Stimulated activated CD8-positive, alpha-beta memory T cell treated with anti-CD3 and anti-CD28 coated beads, Interleukin-4, amount 100 ng/mL, for 48 hours (primary cell): ENCODE results near the gene COX6B2.

Experiments used
- DNase-seq: peaks from one replicate; pipeline ENCODE4 v3.0.0-alpha.2; 2020

Gene COX6B2

DNA sequence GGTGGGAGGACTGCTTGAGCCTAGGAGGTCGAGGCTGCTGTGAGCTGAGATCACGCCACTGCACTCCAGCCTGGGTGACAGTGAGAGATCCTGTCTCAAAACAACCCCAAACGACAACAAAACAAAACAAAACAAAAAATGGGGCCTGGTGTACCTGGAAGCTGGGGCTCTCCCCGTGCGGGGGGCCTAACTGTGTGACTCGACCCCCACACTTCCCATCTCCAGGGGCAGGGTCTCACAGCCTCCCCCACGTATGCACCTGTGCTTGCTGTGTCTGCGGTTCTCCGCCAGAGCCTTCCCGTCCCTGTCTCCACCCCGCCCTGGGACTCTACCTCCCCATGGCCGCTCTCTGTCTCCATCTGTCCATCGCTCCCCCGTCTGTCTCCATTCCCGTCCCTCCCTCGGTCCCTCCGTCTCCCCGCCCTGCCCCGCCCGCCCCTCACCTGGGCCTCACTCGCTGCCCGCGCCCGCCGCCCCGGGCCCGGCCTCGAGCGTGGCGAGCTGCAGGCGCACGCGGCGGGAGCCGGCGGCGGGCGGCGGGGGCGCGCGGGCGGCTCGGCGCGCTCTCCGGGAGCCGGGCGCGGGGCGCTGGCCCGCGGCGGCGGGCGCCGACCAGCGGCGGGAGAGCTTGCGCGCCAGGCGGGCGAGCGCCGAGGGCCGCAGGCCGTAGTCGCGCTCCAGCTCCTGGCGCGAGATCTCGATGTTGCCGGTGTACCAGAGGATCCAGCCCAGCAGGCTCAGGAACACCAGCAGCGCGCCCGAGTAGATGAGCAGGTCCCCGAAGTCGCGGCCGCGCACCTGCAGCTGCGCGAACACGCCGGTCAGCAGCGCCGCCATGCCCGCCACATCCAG lies 29.0 kb upstream of the COX6B2 start:
- DNase-seq: peak; percentile 72

DNA sequence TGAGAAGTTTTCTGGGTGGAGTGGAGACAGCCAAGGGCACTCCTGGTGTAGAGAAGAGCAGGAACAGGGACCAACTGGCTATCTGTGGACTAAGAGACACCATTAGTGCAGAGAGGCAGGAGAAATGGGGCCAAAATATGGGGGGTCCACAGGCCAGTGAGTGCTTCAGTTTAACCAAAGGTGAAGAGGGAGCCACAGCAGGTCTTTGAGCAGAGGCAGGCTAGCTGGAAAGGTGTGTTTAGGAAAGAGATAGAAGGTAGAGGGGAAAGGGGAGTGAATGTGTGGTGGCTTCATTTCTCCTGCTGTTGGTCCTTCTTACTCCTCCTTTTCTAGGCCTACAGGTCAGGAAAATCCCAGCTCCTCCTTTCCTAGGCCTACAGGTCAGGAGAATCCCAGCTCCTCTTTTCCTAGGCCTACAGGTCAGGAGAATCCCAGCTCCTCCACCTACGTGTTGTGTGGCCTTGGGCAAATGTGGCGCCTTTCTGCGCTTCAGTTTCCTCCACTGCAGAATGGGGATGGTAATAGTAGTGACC lies 28.1 kb upstream of the COX6B2 start:
- DNase-seq: no peak

DNA sequence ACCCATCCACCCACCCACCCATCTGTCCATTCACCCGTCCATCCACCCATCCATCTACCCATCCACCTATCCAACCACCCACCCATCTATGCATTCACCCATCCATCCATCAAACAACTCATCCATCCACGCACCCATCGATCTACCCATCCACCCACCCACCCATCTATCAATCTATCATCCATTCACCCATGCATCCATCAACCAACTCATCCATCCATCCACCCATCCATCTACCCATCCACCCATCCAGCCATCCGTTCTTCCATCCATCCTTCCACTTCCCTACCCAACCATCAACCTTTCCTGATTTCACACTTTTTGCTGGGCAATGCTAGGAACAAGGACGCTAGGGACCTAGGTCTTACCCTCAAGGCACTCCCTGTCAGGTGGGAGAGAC lies 27.5 kb upstream of the COX6B2 start:
- no peak for DNase-seq

DNA sequence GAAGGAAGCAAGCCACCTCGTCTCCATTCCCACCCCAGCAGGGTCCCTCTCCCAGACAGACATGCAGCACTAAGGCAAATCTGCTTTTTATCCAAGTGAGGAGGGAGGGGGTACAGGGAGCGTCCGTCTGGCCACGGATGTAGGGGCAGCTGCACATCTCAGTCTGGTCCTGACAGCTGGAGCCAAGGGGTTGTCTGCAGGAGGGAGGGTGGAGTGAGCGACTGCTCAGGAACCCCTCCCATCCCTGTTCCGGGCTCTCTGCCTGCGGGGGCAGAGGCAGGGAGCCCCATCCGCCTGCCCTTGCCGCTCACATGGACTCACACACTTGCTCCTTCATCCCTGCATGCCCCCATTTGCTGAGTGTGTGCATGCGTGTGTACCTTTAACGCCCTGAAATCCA lies 24.7 kb upstream of the COX6B2 start:
- DNase-seq: no peak

DNA sequence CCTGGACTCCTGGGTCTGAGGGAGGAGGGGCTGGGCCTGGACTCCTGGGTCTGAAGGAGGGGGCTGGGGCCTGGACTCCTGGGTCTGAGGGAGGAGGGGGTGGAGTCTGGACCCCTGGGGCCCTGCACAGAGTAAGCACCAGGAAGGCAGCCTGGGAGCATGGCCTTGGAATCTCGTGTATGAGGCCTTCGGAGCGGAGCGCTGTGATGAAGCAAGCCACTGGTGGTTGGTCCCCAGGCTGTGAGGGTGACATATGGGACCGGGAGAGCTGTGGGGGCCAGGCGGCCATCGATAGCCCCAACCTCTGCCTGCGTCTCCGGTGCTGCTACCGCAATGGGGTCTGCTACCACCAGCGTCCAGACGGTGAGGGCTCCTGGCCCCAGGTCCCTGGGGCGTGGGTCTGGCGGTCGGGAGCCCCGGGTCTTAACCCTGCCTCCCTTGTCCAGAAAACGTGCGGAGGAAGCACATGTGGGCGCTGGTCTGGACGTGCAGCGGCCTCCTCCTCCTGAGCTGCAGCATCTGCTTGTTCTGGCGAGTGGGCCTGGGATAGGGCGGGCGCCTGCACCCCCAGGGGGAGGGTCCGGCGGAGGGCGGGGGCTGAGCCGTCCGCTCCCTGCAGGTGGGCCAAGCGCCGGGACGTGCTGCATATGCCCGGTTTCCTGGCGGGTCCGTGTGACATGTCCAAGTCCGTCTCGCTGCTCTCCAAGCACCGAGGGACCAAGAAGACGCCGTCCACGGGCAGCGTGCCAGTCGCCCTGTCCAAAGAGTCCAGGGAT lies 23.0 kb upstream of the COX6B2 start:
- DNase-seq: no peak

DNA sequence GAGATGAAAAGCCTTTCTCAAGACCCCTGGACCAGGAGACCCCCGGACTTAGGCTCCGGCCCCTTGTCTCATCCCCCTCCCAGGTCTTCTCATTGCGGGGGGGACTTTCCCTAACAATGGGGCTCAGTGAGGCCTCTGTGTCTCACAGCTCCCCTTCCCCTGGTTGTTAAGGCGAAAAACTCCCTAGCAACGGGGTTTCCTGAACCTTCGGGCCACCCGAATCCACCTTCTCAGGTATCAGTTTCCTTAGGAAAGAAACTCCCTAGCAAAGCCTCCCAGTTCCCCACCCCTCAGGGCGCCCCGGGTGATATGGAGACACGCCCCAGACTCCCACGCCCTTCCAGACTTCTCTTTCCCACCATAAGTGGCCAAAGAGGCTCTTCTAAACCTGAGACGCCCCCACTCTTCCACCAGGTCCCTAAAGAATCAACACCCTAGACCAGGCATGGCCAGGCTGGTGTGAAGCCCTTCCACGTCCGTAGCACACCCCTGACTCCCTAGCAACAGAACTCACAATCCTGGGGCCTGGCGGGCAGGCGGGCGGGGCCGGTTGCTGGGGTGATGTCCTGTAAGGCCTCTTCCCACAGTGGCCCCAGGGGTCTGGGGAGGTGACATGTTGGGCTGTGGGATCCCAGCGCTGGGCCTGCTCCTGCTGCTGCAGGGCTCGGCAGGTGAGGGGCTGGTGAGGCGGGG lies 21.9 kb upstream of the COX6B2 start, which contains the start of gene TMEM190:
Gene TMEM190 (plus strand): TSS at position 586 of the 693 bp plus-strand sequence. CDS start 28 bp downstream, at position 614.
- no peak for DNase-seq

DNA sequence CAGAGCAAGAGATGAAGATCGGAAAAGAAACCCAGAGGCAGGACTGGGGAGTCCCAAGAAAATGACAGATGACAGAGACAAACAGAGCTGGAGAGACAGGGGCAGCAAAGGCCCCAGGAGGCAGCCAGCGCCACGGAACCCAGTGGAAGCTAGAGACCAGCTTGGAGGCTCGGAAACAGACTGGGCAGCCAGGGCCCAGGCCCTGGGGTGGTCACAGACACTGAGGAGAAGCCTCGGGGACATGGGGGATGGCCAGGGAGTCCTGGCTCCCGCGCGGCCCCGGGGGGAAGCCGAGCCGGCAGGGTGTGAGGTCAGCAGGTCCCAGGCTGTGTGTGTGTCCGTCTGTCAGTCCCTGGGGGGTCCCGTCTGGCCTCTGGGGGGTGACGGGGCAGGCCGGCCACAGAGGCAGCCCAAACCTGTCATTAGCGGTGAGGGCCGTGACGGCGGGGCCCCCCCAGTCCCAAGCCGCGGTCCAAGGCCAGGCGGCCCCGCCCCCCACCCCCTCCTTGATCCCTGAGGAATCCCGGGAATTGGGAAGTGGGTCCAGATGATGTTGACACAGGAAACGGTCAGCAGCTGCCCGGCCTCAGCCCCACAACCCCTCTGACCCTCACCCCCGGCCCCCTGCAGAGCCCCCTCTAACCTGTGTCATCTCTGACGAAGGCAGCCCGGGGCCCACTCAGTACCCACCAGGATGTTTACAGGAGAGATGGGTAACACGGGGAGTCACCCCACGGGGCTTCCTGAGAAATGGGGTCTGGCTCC lies 19.7 kb upstream of the COX6B2 start:
- DNase-seq: no peak

DNA sequence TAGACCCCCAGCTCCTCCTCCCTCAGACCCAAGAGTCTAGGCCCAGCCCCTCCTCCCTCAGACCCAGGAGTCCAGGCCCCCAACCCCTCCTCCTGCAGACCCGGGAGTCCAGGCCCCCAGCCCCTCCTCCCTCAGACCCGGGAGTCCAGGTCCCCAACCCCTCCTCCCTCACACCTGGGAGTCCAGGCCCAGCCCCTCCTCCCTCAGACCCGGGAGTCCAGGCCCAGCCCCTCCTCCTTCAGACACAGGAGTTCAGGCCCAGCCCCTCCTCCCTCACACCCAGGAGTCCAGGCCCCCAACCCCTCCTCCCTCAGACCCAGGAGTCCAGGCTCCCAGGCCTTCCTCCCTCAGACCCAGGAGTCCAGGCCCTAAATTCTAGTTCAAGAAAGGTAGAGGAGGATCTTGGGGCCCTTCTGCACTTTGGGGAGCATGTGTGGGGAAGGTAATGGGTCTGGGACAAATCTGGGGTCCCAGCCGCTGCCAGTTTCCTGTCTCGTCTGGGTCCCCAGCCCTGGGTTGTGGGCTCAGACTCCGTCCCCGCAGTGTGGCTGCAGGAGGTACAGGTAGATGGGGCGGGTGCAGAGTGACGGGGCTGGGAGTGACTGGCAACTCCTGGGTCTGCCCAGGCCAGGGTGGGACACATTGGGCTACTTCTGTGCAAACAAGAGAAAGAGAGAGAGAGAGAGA lies 18.9 kb upstream of the COX6B2 start:
- no peak for DNase-seq

DNA sequence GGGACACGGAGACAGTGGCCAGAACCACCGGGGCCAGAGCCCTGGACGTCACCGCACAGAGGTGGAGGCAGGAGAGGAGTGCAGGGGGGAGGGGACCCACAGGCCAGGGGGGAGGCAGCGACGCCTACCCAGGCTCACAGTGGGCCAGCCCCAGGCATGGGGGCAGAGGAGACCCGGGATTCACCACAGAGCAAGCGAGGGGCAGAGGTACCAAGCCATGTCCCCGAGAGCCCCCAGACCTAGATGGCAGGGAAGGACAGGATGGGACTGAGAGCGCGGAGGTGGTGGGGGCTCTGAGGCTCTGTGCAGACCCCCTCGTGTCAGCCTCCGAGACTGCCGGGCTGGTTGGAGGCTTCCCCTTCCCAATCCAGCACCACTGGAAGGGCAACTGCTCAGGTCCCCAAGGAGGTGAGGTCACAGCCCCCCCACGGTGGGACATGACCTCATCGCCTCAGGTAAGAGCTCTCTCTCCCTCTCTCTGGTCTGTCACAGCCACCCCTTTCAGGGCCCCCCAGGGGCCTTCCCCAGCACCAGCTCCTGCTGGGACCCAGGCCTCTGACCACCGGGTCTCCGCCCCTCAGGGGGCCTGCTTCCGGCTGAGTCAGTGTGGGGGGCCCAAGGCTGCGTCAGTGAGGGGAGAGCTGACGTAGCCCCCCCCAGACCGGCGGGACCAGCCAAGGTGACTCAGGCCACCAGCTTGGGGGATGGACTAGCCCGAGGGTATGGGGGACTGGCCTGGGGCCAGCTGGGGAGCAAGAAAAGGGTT lies 18.0 kb upstream of the COX6B2 start:
- DNase-seq: peak; percentile 66

DNA sequence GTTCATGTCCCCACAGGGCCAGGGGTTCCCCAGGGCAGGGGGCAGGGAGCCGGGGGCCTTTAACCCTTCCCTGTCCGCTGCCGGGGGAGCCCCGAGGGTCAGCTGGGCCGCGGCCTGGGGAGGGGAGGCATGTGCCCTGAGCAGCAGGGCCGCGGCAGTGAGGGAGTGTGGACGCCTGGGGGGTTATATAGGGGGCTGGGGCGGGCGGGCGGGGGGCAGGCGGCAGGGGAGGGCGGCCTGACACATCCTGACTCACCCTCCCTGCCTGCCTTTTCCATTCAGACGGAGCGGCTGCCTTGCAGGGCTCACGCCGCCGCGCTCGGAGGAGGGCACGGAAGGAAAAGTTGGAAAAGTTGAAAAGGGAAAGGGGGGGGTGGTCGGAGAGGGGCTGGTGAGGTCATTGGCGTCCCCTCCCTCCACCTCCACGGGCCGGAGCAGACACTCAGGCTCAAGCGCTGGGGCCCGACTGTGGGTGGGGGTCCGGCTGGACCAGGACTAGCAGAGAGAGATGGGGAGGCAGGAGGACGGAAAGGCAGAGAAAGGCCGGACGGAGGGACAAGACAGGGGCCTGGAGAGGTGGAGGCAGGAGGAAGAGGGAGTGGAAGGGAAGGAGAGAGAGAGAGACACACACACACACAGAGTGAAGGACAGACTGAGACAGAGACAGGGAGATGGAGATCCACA lies 15.9 kb upstream of the COX6B2 start, which contains the start of gene IL11:
Gene IL11 (minus strand): TSS at position 159 of the 684 bp plus-strand sequence. CDS start 153 bp downstream, at position 6.
- DNase-seq: no peak

DNA sequence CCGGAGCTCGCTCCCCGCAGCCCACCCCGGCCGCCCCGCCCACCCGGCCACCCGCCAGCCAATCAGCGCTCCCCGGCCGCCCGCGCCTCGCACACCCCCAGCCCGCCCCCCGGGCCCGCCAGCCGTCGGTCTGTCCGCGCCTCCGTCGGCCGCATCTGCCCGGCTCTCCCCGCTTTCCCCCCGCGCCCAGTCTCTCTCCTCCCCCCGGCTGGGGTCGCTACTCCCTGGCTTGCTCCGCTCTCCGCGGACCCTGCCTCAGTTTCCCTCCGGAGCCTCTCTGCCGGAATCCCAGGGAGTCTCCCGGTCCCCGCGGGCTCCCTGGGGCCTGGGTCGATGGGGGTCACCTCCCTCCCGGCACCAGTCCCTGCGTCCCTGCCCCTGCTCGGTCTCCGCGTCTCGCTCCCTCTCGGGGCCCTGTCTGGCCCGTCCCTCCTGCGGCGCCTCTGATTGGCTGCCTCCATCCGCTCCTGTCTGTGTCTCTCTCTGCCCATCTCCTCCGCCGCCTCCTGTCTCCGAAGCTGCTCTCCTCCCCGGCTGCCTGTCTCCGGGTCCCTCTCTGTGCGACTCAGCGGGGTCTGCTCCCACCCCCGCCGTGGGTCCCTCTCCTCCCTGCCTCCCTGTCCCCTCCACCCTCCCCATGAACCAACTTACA lies 15.3 kb upstream of the COX6B2 start:
- peak; percentile 65 for DNase-seq

DNA sequence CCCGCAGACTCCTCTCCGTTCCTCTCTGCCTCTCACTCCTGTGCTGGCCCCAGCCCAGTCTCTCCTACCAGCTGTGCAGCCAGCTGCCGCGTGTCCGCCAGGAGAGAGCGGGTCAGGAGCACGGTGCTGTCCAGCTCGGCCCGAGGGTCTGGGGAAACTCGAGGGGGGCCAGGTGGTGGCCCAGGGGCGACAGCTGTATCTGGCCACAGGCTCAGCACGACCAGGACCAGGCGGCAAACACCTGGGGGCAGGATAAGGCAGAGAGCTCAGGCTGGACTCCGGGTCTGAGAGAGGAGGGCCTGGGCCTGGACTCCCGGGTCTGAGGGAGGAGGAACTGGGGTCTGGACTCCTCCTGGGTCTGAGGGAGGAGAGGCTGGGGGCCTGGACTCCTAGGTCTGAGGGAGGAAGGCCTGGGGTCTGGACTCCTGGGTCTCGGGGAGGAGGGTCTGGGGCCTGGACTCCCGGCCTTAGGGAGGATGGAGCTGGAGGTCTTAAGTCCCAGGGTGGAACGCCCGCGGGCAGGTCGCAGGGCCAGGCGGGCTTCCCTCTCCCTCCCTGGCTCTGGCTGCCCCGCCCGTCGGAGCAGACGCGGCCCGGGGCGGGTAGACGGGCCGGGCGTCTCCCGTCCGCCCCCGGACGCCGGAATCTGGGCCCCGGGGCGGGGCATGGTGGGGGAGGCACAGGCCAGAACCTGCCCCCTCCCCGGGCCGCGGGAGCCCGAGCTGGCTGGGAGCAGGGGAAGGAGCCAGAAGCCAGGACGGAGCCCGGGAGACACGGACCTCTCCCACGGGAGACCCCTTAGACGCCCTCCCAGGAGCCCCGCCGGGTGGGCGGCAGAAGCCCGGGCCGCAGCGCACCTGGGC lies 14.4 kb upstream of the COX6B2 start:
- DNase-seq: no peak

DNA sequence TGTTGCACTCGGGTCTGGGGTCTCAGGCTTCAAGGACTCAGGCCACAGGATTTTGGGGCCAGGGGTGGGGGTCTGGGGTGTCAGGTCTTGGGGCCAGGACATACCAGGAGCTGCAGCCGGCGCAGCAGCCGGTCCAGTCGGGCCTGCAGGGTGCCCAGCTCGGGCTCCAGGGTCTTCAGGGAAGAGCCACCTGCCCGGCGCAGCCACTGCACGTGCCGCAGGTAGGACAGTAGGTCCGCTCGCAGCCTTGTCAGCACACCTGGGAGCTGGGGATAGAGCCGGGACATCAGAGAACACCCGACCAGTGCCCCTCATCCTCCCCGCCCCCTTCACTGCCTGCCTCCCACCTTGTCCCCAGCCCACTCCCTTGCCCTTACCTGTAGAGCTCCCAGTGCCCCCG lies 13.6 kb upstream of the COX6B2 start:
- DNase-seq: no peak

DNA sequence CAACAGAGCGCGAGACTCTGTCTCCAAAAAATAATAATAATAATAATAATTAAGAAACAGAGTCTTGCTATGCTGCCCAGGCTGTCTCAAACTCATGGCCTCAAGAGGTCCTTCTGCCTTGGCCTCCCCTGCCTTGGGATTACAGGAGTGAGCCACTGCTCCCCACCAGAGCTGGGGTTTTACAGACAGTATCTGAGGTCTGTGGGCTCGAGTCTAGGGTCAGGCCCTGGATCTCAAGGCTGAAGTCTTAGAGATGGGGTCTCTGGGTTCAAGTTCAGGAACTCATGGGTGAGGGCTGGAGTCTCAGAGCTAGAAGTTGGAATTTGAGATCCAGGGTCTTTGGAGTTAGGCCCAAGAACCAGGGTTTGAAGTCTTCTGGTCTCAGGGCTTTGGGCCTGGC lies 12.3 kb upstream of the COX6B2 start:
- no peak for DNase-seq

DNA sequence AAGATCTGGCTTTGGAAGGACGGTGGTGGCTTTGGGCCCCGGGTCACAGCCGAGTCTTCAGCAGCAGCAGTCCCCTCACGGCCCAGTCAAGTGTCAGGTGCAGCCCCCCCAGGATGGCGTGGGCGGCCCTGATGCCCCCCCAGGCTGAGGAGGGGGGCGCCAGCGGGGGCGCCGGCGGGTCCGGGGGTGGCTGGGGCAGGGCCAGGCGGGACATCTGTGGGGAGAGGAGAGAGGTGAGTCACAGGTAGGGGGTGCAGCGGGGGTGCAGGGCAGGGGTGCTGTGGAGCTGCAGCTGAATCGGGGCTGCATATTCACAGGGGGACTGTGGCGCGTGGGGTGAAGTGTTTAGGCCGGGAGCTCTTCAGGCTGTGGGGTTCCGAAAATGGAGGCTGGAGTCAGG lies 11.4 kb upstream of the COX6B2 start:
- no peak for DNase-seq

DNA sequence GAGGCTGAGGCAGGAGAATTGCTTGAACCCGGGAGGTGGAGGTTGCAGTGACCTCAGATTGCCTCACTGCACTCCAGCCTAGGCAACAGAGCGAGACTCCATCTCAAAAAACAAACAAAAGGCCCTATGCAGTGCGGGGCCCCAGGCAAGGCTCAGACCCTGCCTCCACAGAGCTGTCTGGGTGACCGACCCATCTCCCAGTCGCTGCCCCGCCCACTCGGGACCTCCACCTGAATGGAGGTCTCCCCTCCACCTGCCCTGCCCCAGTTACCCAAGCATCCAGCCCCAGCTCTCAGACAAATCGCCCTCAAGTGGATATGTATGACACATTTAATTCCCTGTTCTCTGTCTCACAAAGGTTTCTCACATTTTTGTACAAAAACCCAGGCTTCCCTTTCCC lies 10.7 kb upstream of the COX6B2 start:
- no peak for DNase-seq

DNA sequence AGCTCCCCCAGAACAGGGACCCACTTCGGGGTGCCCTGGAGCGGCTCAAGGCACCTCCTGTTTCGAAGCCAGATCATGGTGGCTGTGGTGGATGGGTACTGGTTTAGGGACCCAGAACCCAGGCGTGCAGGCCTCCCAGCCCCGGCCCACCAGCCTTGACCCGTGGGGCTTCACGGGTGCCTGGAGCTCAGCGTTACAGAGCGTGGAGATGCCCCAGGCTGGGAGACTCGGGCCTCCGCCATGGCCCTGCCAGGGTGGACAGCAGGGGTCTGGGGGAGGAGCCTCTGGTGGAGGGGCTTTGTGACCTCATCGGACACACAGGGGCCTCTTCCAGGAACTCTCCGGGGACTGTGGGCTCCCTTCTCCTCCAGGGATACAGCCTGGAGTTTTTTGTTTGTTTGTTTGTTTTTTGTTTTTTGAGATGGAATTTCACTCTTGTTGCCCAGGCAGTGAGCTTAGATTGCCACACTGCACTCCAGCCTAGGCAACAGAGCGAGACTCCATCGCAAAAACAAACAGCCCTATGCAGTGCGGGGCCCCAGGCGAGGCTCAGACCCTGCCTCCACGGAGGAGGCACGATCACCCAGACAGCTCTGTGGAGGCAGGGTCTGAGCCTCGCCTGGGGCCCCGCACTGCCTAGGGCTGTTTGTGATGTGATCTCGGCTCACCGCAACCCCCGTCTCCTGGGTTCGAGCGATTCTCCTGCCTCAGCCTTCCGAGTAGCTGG lies 8.6 kb upstream of the COX6B2 start, which contains the start of gene GARIN5B:
Gene GARIN5B (minus strand): TSS at position 271 of the 727 bp plus-strand sequence. CDS start 194 bp downstream, at position 77.
- DNase-seq: no peak
